ENCODE data around the gene FOXP4.

Gene FOXP4

GRCh38 chr6:41630069-41630468 lies 83.9 kb downstream of the FOXP4 start:
- TF ChIP-seq CTCF (IDR thresholded peaks at IDR 0.05; ENCODE audit: control extremely low read depth, extremely low read depth, low read depth, missing control alignments), result no peak
- POLR2A ChIA-PET, result interaction anchor here (0.6 kb wide), 1 partner anchor 1228 kb away, joined by 3 read pairs; no protein-coding TSS in a partner anchor
- DNase-seq (ENCODE audit: extremely low spot score), result no peak
- CTCF ChIA-PET, result interaction anchor here (1.0 to 1.3 kb wide), 2 partner anchors 52 to 262 kb away, joined by 3 to 4 read pairs; no protein-coding TSS in a partner anchor

- ChIA-PET CTCF (interaction anchor here (1.0 to 1.3 kb wide), 2 partner anchors 51 to 263 kb away, joined by 3 to 4 read pairs; no protein-coding TSS in a partner anchor), POLR2A (no interaction called here)
- DNase-seq (ENCODE audit: extremely low spot score), result no peak
- no peak for TF ChIP-seq CTCF (IDR thresholded peaks at IDR 0.05; ENCODE audit: control extremely low read depth, extremely low read depth, low read depth, missing control alignments)
Measured at GRCh38 chr6:41630946-41631345, 84.8 kb downstream of the FOXP4 start.

- ChIA-PET CTCF (interaction anchor here (1.3 to 1.8 kb wide), 4 partner anchors 8 to 50 kb away, joined by 3 to 6 read pairs (median 4); no protein-coding TSS in a partner anchor), POLR2A (no interaction called here)
- no peak for TF ChIP-seq CTCF (IDR thresholded peaks at IDR 0.05; ENCODE audit: control extremely low read depth, extremely low read depth, low read depth, missing control alignments)
- DNase-seq (ENCODE audit: extremely low spot score), result no peak
Measured at GRCh38 chr6:41633056-41633634, 87.0 kb downstream of the FOXP4 start.

- DNase-seq (ENCODE audit: extremely low spot score), result no peak
- ChIA-PET POLR2A (no interaction called here), CTCF (interaction anchor here (1.2 to 1.8 kb wide), 4 partner anchors 10 to 210 kb away, joined by 3 to 6 read pairs (median 4); no protein-coding TSS in a partner anchor)
- TF ChIP-seq CTCF (IDR thresholded peaks at IDR 0.05; ENCODE audit: control extremely low read depth, extremely low read depth, low read depth, missing control alignments), result no peak
Measured at GRCh38 chr6:41634657-41635056, 88.5 kb downstream of the FOXP4 start.

- TF ChIP-seq CTCF (IDR thresholded peaks at IDR 0.05; ENCODE audit: control extremely low read depth, extremely low read depth, low read depth, missing control alignments), result no peak
- no peak for DNase-seq (ENCODE audit: extremely low spot score)
- CTCF ChIA-PET, result no interaction called here
- POLR2A ChIA-PET, result no interaction called here
Measured at GRCh38 chr6:41635365-41635764, 89.2 kb downstream of the FOXP4 start.

- ChIA-PET CTCF (interaction anchor here (1.6 kb wide), 1 partner anchor 13 kb away, joined by 4 read pairs; no protein-coding TSS in a partner anchor), POLR2A (no interaction called here)
Measured at GRCh38 chr6:41636833-41637193, 90.6 kb downstream of the FOXP4 start.

More at GRCh38 chr6:41636833-41637193, 90.6 kb downstream of the FOXP4 start:
- no peak for TF ChIP-seq CTCF (IDR thresholded peaks at IDR 0.05; ENCODE audit: control extremely low read depth, extremely low read depth, low read depth, missing control alignments)
- DNase-seq (ENCODE audit: extremely low spot score), result no peak
